Thyroid gland (tissue), 4 donors: ENCODE data around the gene ADTRP.

Source experiments
- CTCF ChIP-seq, 6 experiments: fragments of 200-600 bp in 3 of 6; fragments of 450-650 bp in 3 of 6; sonication (generic) in 3 of 6; IDR thresholded peaks; one replicate each; pipeline ENCODE4 v1.5.1; 2016 to 2019; ENCODE audit warnings: antibody characterized with exemption in 6 of 6, mild to moderate bottlenecking in 2 of 6, inconsistent platforms in 1 of 6, moderate library complexity in 1 of 6
- POLR2A ChIP-seq, 2 donors: fragments of 450-650 bp; IDR thresholded peaks; one replicate each; pipeline ENCODE4 v1.6.1; 2017; ENCODE audit warnings: antibody characterized with exemption in 2 of 2, mild to moderate bottlenecking in 2 of 2, moderate library complexity in 1 of 2

GRCh38 chr6:11740875-11741274 is 37.7 kb downstream of the ADTRP start:
- TF ChIP-seq POLR2A (IDR thresholded peaks at IDR 0.05) (no peak), CTCF (IDR thresholded peaks at IDR 0.05) (no peak)
